Smooth muscle cell (in vitro differentiated cells): ENCODE measurements around the gene OXLD1. TPM values are rescaled to one million over a fixed set of nuclear protein-coding genes. Genes with fewer than 3 reads are reported as not detected.

Source experiments
- DNase-seq: peaks from one replicate; lab custom pipeline; 2025; ENCODE audit not compliant: unreplicated experiment; lab: John Stamatoyannopoulos, UW
- H2AFZ ChIP-seq: fragments of 200-600 bp; sonication (generic); 2 replicates; pipeline ENCODE4 v1.6.0; 2016; ENCODE audit warnings: antibody characterized with exemption, low read depth, mild to moderate bottlenecking
- H3F3A ChIP-seq: fragments of 200-600 bp; sonication (generic); 2 replicates; pipeline ENCODE4 v1.6.0; 2017; ENCODE audit warnings: antibody characterized with exemption, low read depth
- H3K27ac ChIP-seq: fragments of 200-600 bp; sonication (generic); 2 replicates; pipeline ENCODE4 v1.5.1; 2016; ENCODE audit warnings: low read depth, mild to moderate bottlenecking
- H3K27me3 ChIP-seq: fragments of 200-600 bp; sonication (generic); 2 replicates; pipeline ENCODE4 v1.6.1; 2016; ENCODE audit warnings: low read depth, mild to moderate bottlenecking
- H3K36me3 ChIP-seq: fragments of 200-600 bp; sonication (generic); 2 replicates; pipeline ENCODE4 v1.5.1; 2016; ENCODE audit warnings: low read depth
- H3K4me1 ChIP-seq: fragments of 200-600 bp; sonication (generic); 2 replicates; pipeline ENCODE4 v1.5.1; 2016; ENCODE audit warnings: low read depth
- H3K4me2 ChIP-seq: fragments of 200-600 bp; sonication (generic); 2 replicates; pipeline ENCODE4 v1.6.0; 2016; ENCODE audit warnings: mild to moderate bottlenecking
- H3K4me3 ChIP-seq: fragments of 200-600 bp; sonication (generic); 2 replicates; pipeline ENCODE4 v1.5.1; 2016; ENCODE audit warnings: mild to moderate bottlenecking
- H3K79me2 ChIP-seq: fragments of 200-600 bp; sonication (generic); 2 replicates; pipeline ENCODE4 v1.6.0; 2016; ENCODE audit warnings: low read depth, mild to moderate bottlenecking
- H3K9ac ChIP-seq: fragments of 200-600 bp; sonication (generic); 2 replicates; pipeline ENCODE4 v1.6.0; 2016; ENCODE audit warnings: low read depth
- H3K9me3 ChIP-seq: fragments of 200-600 bp; sonication (generic); replicated peaks from 2 replicates; pipeline ENCODE4 v1.5.1; 2016; ENCODE audit warnings: low read depth
- H4K20me1 ChIP-seq: fragments of 200-600 bp; sonication (generic); 2 replicates; pipeline ENCODE4 v1.6.0; 2016; ENCODE audit warnings: low read depth
- WGBS: methylation state at CpG from one replicate; pipeline ENCODE4 v1.1.7; 2016; ENCODE audit warnings: low lambda C conversion rate; 5-methylcytosine and 5-hydroxymethylcytosine counted together
- polyA plus RNA-seq: library from polyadenylated mRNA; unstranded; fragments of >200 nt; fragmentation: Nextera tagmentation; extraction: Ambion mirVana; gene quantifications from 2 replicates; pipeline ENCODE4 v1.2.1, GENCODE V29; 2016
- total RNA-seq: library from RNA; depleted of rRNA; stranded (reverse); fragments of >200 nt; gene quantifications from 2 replicates; pipeline ENCODE4 v1.2.3, GENCODE V29; 2014
- TF ChIP-seq, protein P1 (sequence below): fragments of 200-600 bp; sonication (generic); IDR thresholded peaks from 2 replicates; pipeline ENCODE4 v1.5.1; 2017; ENCODE audit warnings: borderline replicate concordance, mild to moderate bottlenecking, antibody characterized with exemption; ENCODE audit not compliant: insufficient read depth, poor library complexity, severe bottlenecking

OXLD1 gene
- total and polyA plus RNA-seq, 2 experiments from 2014 or later: 13.0 to 32.3 TPM

- no peak for DNase-seq
- Histone ChIP-seq H3K4me1 (no peaks in the 10 kb centered on the region), H4K20me1 (peaks cover 56% of the 10 kb centered on the region), H2AFZ (no peak overlapping the region), H3K4me3 (no peak overlapping the region), H3F3A (peaks cover 3% of the 10 kb centered on the region), H3K9ac (no peak overlapping the region), H3K9me3 (no peaks in the 10 kb centered on the region), H3K27me3 (no peaks in the 10 kb centered on the region), H3K27ac (no peak overlapping the region), H3K36me3 (no peaks in the 10 kb centered on the region), H3K4me2 (no peak overlapping the region), H3K79me2 (peaks cover 40% of the 10 kb centered on the region)
- 98% methylated on average over 32 of the region's 40 CpGs for WGBS
- TF ChIP-seq, protein P1, sequence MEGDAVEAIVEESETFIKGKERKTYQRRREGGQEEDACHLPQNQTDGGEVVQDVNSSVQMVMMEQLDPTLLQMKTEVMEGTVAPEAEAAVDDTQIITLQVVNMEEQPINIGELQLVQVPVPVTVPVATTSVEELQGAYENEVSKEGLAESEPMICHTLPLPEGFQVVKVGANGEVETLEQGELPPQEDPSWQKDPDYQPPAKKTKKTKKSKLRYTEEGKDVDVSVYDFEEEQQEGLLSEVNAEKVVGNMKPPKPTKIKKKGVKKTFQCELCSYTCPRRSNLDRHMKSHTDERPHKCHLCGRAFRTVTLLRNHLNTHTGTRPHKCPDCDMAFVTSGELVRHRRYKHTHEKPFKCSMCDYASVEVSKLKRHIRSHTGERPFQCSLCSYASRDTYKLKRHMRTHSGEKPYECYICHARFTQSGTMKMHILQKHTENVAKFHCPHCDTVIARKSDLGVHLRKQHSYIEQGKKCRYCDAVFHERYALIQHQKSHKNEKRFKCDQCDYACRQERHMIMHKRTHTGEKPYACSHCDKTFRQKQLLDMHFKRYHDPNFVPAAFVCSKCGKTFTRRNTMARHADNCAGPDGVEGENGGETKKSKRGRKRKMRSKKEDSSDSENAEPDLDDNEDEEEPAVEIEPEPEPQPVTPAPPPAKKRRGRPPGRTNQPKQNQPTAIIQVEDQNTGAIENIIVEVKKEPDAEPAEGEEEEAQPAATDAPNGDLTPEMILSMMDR: no peak
Observed at GRCh38 chr17:81696218-81696941, 30.0 kb upstream of the OXLD1 start.

DNA sequence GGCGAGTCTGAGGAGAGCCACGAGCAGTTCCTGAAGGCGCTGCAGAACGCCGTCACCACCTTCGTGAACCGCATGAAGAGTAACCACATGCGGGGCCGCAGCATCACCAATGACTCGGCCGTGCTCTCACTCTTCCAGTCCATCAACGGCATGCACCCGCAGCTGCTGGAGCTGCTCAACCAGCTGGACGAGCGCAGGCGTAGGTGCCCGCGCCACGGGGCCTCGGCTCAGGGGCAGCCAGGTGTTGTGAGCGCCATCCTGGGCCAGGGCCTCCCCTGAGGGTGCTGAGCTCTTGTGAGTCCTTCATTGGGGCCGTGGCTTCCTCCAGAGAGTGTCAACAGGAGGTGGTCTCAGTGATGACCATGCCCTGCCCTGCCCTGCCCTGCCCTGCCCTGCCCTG, 29.4 kb upstream of the OXLD1 start:
- Histone ChIP-seq H3K4me2 (no peak overlapping the region), H4K20me1 (peaks cover 55% of the 10 kb centered on the region), H3K36me3 (no peaks in the 10 kb centered on the region), H3K4me1 (no peaks in the 10 kb centered on the region), H3K9me3 (no peaks in the 10 kb centered on the region), H3K27ac (no peak overlapping the region), H3K9ac (no peak overlapping the region), H3F3A (peaks cover 3% of the 10 kb centered on the region), H2AFZ (no peak overlapping the region), H3K27me3 (no peaks in the 10 kb centered on the region), H3K4me3 (no peak overlapping the region), H3K79me2 (peaks cover 34% of the 10 kb centered on the region)
- 89% methylated on average over 22 of the region's 22 CpGs for WGBS
- TF ChIP-seq, protein P1: no peak
- no peak for DNase-seq

GRCh38 chr17:81695211-81695610, 28.8 kb upstream of the OXLD1 start:
- Histone ChIP-seq H3K27me3 (no peaks in the 10 kb centered on the region), H4K20me1 (peaks cover 58% of the 10 kb centered on the region), H3F3A (peaks cover 3% of the 10 kb centered on the region), H3K4me2 (no peak overlapping the region), H3K36me3 (no peaks in the 10 kb centered on the region), H3K27ac (no peak overlapping the region), H3K9ac (no peak overlapping the region), H3K79me2 (peaks cover 28% of the 10 kb centered on the region), H3K9me3 (no peaks in the 10 kb centered on the region), H3K4me3 (no peak overlapping the region), H3K4me1 (no peaks in the 10 kb centered on the region), H2AFZ (no peak overlapping the region)
- no peak for DNase-seq
- TF ChIP-seq, protein P1: no peak
- WGBS: 96% methylated on average over 6 of the region's 6 CpGs

GRCh38 chr17:81694810-81695209, 28.4 kb upstream of the OXLD1 start:
- Histone ChIP-seq H3K4me3 (no peak overlapping the region), H3K36me3 (no peaks in the 10 kb centered on the region), H3F3A (peaks cover 3% of the 10 kb centered on the region), H2AFZ (no peak overlapping the region), H3K4me2 (no peak overlapping the region), H3K4me1 (no peaks in the 10 kb centered on the region), H3K27me3 (no peaks in the 10 kb centered on the region), H3K9ac (no peak overlapping the region), H4K20me1 (peaks cover 62% of the 10 kb centered on the region), H3K9me3 (no peaks in the 10 kb centered on the region), H3K79me2 (peaks cover 25% of the 10 kb centered on the region), H3K27ac (no peak overlapping the region)
- DNase-seq: no peak
- TF ChIP-seq, protein P1: no peak
- WGBS: over 99% methylated on average over 17 of the region's 19 CpGs
